HG03432 (cell line): Measurements from ENCODE around the gene ACSS2.
A peak's percentile ranks its signal among the peaks of the same experiment; 100 is the strongest.

Source experiments
- ATAC-seq: cut with Tn5 transposase; IDR thresholded peaks from one replicate; pipeline ENCODE4 v1.9.1; 2021; ENCODE audit warnings: mild to moderate bottlenecking, moderate library complexity; ENCODE audit not compliant: unreplicated experiment

Gene ACSS2, protein sequence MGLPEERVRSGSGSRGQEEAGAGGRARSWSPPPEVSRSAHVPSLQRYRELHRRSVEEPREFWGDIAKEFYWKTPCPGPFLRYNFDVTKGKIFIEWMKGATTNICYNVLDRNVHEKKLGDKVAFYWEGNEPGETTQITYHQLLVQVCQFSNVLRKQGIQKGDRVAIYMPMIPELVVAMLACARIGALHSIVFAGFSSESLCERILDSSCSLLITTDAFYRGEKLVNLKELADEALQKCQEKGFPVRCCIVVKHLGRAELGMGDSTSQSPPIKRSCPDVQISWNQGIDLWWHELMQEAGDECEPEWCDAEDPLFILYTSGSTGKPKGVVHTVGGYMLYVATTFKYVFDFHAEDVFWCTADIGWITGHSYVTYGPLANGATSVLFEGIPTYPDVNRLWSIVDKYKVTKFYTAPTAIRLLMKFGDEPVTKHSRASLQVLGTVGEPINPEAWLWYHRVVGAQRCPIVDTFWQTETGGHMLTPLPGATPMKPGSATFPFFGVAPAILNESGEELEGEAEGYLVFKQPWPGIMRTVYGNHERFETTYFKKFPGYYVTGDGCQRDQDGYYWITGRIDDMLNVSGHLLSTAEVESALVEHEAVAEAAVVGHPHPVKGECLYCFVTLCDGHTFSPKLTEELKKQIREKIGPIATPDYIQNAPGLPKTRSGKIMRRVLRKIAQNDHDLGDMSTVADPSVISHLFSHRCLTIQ

DNA sequence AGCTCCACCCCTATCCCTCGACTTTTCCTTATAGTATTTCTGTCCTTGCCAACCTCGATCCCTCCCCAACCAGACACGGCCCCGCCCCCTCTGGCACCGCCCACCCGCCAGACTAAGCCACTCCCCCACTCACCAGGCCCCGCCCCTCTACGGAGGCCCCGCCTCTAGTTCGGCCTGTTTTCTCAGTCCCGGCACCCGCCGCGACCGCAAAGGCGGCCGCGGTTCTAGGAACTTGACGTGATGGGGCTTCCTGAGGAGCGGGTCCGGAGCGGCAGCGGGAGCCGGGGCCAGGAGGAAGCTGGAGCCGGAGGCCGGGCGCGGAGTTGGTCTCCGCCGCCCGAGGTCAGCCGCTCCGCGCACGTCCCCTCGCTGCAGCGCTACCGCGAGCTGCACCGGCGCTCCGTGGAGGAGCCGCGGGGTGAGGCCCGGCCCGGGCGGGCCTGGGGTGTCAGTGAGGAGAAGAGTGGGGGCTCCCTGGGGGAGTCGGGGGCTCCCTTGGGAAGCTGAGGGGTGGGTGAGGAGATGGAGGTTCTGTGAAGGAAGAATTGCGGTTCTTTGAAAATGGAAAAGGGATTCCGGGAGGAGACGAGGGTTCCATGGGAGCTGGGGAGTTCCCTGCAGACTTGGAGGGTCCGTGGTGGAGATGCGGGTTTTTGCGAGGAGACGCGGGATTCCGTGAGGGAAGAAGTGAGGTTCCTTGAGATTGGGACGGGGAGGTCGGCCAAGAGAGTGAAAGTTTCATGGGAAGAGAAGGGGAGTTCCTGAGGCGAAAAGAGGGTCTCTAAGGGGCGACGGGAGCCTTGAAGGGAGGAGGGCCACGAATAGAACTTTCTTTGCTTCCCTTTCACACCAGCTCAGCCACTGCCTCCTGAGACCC lies at the start of gene ACSS2:
TSS of gene ACSS2 (plus strand) at position 207 of the 877 bp plus-strand sequence. CDS start at position 241, 34 bp downstream.
- peak; percentile 66 for ATAC-seq

DNA sequence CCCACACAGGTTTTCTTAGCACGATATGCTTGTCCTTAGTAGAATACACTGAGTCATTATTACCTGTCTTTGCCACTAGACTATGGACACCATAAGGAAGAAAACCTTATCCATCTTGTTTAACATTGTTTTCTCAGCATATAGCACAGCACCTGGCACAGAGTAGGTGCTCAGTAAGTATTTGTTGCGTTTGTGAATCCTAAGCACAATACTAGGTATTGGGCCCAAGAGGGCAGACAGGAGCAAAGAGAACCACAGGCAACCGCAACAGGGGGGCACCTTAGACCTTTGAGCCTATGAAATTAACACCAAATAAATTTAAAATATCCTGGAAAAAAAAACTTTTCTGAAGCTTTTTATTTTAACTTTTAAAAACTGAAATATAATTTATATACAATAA lies 47.2 kb upstream of the ACSS2 start:
- no peak for ATAC-seq

DNA sequence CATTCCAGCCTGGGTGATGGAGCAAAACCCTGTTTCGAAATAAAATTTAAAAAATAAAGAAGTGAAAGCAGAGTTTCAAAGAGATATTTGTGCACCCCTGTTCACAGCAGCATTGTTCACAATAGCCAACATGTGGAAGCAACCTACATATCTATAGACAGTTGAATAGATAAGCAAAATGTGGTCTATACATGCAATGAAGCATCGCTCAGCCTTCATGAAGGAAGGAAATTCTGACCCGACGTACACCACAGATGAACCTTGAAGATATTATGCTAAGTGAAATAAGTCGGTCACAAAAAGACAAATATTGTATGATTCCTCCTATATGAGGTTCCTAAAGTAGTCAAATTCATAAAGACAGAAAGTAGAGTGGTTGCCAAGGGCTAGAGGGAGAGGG lies 44.5 kb upstream of the ACSS2 start:
- ATAC-seq = no peak

DNA sequence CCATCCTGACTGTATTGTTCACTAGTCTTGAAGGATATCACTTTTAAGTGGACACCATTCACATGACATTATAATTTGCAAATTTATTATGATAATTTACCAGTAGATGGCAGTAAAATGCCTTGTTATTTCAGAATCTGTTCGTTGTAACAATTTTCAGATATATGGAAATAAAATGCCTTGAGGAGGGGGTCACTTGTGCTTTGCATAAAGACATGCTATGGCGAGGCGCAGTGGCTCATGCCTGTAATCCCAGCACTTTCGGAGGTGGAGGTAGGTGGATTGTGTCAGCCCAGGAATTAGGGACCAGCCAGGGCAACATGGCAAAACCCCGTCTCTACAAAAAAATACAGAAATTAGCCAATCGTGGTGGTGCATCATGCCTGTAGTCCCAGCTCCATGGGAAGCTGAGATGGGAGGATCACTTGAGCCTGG lies 41.9 kb upstream of the ACSS2 start:
- no peak for ATAC-seq

DNA sequence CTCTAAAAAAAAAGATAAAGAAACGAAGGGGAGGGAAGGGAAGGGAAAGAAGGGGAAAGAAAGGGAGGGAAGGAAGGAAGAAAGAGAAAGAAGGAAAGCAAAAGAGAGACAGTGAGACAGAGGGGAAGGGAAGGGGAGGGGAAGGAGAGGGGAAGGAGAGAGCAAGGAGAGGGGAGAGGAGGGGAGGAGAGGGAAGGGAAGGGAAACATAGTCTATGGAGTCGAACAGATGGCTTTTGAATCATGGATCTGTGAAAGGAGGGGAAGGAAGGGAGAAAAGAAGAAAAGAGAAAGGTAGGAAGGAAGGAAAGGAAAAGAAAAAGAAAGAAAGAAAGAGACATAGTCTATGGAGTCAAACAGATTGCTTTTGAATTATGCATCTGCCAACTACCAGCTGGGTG lies 34.3 kb upstream of the ACSS2 start:
- no peak for ATAC-seq

DNA sequence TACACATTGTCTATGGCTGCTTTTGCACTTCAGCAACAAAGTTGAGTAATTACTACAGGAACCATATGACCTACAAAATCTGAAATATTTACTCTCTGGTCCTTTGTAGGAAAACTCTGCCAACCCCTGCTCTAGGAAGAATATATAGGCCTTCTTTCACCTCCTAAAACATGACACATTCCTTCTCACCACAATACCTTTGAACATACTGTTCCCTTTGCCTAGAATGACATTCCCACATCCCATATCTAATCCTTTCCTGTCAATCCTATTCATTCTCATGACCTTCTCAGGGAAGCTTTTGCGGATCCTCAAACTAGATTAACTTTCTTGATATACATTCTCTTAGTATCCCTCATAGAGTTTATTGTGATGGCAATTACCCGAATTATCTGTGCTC lies 33.0 kb upstream of the ACSS2 start:
- no peak for ATAC-seq

DNA sequence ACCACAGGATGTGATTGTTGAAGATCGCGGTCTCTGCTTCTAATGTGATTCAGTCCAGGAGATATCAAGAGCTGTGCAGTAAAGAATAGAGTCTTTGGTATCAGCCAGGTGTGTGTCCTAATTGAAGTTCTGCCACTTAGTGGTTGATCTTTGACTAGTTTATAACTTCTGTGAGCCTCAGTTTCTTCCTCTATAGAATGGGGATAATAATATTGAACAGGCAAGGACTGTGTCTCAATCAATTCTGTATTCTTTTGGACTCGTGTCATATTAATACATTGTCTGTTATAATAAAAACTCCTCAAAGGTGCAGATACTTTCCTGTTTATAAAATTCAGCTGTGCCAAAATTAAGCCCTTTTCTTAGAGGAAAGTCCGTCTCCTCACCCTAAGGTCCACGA lies 27.8 kb upstream of the ACSS2 start:
- no peak for ATAC-seq

DNA sequence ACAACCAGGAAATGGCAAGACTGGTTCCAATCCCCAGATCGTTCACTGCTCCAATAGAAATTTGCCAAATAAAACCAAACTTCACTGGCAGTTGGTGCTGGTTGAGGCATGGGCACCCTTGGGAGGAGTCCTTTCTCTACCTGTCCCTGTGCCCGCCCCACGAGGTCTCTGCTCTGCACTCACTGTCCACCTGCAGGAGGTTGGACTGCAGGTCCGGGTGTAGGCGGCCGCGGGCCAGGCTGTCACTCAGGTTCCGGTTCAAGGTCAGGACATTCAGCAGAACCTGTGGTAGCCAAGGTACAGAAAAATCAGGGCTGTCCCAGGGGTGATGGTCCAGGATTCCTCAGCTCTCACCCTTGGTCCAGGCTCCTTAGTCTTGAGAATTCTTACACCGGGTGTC lies 26.6 kb upstream of the ACSS2 start:
- ATAC-seq = no peak

DNA sequence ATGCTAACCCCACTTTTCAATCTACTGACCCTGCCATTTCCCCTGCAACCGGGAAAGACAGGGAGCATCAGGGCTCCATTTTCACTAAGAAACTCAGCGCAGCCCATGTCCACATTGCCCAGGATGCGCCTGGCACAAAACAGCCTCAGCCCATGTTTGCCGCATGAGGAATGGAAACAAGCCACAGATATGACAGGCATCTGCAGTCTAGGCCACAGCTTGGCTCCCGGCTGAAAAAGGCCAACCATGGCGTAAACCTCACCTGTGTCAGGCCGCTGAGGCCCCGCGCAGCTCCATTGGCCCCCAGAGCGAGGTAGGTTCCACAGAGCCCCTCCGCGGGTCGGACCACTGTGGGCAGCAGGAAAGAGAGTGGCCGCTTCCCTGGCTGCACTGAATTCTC lies 25.4 kb upstream of the ACSS2 start:
- no peak for ATAC-seq

DNA sequence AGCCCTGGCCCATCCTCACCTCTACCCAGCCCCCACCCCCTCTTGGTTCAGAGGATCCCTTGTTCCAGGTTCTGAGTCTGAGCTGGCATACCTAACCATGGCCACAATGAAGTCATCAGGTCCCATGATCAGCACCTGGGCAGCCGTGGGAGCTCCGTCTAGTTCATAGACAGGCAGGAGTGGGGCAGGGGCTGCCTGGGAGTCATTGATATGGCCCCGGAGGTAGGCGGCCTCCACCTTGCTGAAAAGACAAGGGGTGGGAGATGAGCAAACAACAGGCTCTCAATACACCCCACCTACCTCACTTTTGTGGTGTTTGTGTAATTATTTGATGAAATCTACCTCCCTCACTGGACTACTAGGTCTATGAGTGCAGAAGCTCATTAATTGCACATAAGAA lies 24.1 kb upstream of the ACSS2 start:
- ATAC-seq = no peak

DNA sequence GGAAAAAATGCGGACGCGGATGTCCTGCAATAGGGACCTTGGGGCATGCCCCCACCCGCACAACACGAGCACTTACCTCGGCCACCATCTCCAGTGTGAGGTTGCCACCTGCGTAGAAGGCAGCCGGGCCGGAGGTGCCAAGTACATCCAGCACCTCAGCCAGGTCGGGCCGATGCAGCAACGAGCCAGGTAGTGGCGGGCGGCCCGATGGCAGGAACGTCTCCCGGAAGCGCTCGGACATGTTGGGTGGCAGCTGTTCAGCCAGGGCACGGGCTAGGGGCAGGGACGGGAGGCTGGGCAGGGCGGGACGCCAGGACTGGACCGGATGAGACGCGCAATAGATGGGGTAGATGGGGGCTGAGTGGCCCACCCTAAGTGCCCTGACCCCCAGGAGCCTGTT lies 17.0 kb upstream of the ACSS2 start:
- no peak for ATAC-seq

DNA sequence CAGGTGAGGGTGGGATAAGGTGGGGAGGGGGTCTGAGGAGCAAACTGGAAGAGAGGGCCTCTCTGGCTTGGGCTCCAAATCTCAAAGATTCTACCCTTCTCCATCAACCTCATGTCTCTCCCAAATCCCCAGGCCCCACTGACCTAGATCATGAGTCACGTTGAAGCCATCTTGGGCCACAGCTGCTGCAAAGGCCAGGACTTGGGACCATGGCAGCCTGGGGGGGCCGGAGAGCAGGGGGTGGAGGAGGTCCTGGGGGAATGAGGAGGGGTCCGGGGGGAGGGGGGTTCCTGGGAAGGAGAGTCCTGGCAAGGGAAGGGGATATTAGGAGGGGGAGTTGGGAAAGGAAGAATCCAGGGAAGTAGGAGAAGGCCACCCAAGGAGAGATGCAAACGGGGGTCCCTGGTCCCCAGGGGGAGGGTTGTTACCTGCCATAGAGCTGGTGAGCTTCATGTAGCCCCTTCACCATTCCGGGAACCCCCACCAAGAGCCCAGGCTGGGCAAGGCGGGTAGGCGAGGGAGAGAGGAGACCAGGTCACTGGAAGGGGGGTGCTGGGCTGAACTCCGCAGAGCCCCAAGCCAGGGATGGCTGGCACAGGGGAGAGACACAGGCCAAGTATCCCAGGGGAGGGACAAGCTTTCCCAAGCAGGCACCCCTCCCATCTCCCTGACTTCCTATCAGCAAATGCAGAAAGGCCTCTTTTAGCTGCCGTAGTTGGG lies 16.4 kb upstream of the ACSS2 start:
- ATAC-seq = no peak

DNA sequence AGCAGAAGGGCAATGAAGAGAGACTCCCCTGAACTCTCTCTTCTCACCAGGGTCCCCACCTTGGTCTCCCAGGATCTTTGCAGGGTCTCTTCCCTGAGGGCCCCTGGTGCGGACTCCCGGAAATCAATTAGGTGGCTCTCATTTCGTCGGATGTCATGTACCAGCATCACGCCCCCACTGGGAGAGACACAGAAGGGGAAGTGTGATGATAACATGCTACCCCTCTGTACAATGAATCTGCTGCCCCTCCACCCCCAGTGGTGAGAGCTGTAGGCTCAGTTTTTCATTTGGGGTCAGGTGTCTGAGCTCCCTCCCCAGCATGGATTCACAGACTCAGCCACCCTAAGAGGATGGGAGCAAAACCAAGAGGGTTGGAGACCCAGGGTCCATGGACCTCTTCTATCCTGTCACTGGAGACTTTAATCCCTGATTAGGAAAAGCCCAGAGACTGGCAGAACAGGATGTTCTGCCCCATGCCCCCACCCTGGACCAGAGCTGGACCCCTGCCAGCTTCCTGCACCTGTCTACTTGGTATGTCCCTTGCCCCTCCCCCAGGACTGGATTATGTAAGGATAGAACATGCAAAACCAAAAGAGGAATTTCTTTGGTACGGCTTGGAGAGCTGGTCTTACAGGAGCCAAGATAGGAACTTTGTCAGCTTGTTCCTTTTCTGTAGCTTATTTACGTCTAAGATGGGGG lies 14.9 kb upstream of the ACSS2 start:
- no peak for ATAC-seq

DNA sequence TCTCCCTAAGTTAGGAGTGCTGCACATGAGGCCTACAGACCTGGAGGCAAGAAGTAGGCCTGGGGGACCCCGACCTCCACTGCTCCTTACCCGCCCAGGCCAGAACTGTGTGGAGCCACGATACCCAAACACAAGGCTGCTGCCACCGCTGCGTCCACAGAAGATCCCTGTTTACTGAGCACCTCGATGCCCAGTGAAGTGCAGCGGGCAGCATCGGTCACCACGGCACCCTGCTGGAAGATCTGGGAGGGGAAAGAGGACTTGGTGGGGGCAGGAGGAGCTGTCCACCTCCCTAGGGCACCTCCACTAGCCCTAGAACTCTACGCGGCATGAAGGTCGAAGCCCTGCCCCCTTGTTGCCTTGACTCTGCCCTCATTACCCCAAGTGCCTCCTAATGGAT lies 13.7 kb upstream of the ACSS2 start:
- ATAC-seq = no peak

DNA sequence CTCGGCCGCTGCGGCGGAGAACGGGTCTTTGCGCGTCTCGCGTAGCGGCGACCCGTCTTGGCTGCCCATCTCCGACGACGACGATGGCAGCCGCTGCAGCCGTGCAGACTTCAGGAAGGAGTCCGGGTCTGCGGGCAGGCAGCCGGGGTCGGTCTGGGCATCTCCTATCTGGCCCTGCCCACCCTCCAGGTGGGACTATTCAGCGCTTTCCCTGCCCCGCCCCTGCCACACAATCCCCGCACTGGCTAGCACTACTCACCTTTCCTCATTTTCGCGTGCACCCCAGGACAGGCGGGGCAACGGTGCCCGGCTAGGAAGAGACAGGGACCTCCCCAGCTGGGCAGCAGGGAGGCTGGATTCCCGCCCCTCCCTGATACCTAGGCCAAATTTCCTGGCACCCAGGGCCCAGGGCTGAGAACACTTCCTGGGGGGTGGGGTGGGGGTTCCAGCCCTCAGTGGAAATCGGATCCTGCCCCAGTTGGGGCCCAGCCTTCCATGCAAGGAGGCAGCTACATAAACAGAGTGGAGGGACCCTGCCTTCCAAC lies 12.9 kb upstream of the ACSS2 start:
- ATAC-seq = no peak

DNA sequence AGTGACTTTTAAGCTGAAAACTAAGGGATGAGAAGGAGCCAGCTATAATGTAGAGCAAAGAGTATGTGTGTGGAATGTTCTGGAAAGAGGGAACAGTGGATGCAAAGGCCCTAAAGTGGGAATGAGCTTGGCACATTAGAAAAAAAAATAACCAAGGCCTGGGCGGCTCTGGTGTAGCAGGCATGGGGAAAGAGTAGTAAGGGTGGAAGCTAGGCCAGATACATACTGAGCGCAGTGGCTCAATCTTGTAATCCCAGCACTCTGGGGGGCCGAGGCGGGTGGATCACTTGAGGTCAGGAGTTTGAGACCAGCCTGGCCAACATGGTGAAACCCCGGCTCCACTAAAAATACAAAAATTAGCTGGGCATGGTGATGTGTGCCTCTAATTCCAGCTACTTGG lies 12.2 kb upstream of the ACSS2 start:
- ATAC-seq = no peak

DNA sequence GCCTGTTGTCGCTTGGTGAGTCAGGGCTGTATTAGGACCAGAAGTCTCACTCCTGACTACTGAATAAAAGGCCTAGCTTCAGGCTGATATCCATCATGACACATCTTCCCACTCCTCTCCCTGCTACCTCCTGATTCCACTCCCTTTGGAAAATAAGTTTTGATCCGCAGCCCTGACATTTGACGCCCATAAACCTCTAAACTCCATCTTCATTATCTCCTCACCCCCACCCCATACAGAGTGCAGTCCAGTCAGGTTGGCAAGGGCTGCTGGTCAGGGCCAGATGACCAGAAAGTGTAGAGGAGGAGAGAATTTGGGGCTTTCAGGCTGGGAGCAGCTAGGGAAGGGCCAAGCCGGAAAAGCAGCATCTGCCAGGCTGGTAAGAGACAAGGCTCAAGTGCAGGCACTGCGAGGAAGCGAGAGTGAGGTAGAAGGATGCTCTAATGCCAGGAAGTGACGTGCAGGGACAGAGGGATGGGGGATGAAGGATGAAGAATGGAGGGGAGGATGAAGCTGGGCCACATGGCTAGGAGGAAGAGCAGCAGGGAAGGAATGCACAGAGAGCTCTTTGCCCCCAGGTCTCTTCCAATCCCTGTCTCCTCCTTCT lies 5.0 kb upstream of the ACSS2 start:
- ATAC-seq = no peak

DNA sequence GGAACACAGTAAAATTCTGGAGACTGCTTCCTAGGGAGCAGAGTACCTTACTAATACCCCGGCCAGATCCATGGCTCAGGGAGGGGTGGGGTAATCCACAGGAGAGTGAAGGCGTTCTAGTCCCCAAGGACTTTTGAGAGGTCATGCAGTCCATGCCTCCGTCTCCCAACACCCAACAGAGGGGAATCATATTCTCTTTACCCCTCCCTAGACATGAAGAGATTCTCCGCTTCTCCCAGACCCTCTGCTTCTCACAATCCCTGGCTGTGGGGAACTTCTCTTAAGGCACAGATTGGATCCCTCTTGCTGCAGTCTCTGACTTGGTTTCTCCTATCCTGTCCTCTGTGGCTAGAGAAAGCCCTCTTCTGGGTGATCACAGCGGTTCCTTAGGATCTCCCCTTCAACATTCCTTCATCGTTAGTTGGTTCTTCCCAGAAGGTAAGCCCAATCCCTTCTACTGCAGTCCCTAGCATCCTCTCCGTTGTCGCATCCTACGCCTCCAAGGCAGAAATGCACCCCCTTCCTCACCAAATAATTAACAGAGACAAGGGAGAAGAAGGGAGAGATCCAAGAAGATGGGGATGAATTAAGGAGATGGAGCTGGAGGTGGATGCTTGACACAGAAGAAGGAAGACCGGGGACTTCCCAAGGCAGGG lies 4.3 kb upstream of the ACSS2 start:
- no peak for ATAC-seq

DNA sequence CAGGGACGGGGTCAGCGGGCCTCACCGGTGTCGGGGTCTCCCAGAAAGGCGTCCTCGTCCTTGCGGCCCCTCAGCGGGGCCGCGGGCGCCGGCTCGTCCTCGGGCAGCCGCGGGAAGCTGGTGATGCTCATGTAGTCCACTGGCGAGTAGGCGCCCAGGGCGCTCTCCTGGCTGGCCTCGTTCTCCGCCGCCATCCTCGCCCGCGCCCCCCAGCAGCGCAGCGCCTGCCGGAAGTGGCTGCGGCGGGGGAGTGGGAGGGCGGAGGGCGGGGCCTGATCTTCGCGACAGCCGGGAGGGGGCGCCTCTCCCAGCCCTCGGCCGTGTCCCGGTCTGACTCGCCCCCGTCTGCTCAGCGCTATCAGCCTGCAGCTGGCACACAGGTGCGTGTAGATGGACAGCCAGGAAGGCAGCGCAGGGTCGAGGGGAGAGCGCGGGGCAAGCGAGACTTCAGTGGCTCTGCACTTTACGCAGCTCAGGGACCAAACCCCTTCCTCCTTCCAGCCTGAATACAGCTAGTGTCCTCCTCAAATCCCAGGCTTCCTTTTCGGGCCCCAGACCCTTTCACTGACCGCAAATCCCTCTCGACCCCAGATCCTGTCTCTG lies 3.7 kb upstream of the ACSS2 start, which contains the start of gene GGT7:
TSS of gene GGT7 (minus strand) at position 235 of the 603 bp plus-strand sequence. CDS start at position 194, 41 bp downstream.
- ATAC-seq = peak; percentile 48
